ENCODE data around the gene C11orf21. TPM values are rescaled to one million over a fixed set of nuclear protein-coding genes. Genes with fewer than 3 reads are reported as not detected.

Gene C11orf21
- total RNA-seq, 1 donor from 2014 or later = 8.1 TPM

DNA sequence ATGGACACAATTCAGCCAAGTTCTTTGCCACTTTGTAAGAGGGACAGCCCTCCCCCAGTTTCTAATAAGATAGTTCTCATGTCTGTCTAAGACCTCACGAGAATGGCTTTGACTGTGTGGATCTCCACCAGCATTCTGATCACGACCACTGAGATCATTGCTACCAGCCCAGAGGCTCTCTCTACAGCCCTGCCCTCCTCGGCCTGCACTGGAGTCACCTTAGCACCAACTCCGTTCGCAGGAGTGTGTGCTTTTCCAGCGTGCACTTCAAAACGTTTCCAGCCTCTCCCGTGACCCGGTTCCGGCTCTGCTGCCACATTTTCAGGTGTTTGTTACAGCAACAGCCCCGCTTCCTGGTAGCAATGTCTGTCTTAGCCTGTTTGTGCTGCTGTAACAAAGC lies 26.3 kb upstream of the C11orf21 start:
- Histone ChIP-seq H3K27me3 (no peaks in the 10 kb centered on the region), H3K4me3 (no peak overlapping the region), H3K9me3 (no peaks in the 10 kb centered on the region), H3K27ac (no peak overlapping the region), H3K4me1 (peaks cover 9% of the 10 kb centered on the region), H3K36me3 (no peaks in the 10 kb centered on the region)
- no peak for DNase-seq (ENCODE audit: extremely low spot score in 2 of 2)
- TF ChIP-seq POLR2AphosphoS5 (IDR thresholded peaks at IDR 0.05; ENCODE audit: insufficient read depth in 1 of 2, low read depth in 1 of 2) = no peak
- no peak for TF ChIP-seq CTCF (IDR thresholded peaks at IDR 0.05)
- no peak for TF ChIP-seq POLR2A (IDR thresholded peaks at IDR 0.05)
- intact Hi-C loops (cut with DNase I) = no loop called here

DNA sequence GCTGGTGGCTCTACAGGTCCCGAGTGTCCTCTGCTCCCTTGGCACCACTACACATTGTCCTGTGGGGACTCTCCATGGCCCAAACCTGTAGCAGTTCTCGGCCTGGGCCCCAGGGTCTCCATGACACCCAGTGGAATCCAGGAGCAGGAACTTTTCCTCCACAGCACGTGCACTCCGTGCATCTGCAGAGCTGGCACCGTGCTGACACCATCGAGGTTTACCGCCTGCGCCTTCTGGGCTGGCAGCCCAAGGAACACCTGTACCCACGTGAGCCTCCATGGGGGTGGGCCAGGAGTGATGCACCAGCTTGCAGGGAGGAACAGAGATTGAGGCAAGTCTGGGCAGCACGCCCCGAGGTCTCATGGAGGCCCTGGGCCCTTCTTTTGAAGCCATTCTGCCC lies 25.3 kb upstream of the C11orf21 start:
- Histone ChIP-seq H3K27ac (no peak overlapping the region), H3K4me1 (peaks cover 9% of the 10 kb centered on the region), H3K36me3 (no peaks in the 10 kb centered on the region), H3K4me3 (no peak overlapping the region), H3K27me3 (no peaks in the 10 kb centered on the region), H3K9me3 (no peaks in the 10 kb centered on the region)
- DNase-seq (ENCODE audit: extremely low spot score in 2 of 2) = no peak
- TF ChIP-seq POLR2A (IDR thresholded peaks at IDR 0.05) = no peak
- TF ChIP-seq CTCF (IDR thresholded peaks at IDR 0.05) = no peak
- no peak for TF ChIP-seq POLR2AphosphoS5 (IDR thresholded peaks at IDR 0.05; ENCODE audit: insufficient read depth in 1 of 2, low read depth in 1 of 2)
- intact Hi-C loops (cut with DNase I) = no loop called here

GRCh38 chr11:2325719-2326118 lies 24.0 kb upstream of the C11orf21 start:
- H3K4me1 ChIP-seq = peaks cover 9% of the 10 kb centered on the region
- DNase-seq (ENCODE audit: extremely low spot score in 2 of 2) = no peak
- TF ChIP-seq CTCF (IDR thresholded peaks at IDR 0.05) (no peak), POLR2AphosphoS5 (IDR thresholded peaks at IDR 0.05; ENCODE audit: insufficient read depth in 1 of 2, low read depth in 1 of 2) (no peak)
- no peak overlapping the region for H3K4me3 ChIP-seq
- H3K9me3 ChIP-seq = no peaks in the 10 kb centered on the region
- intact Hi-C loops (cut with DNase I) = no loop called here
- H3K36me3 ChIP-seq = no peaks in the 10 kb centered on the region
- H3K27me3 ChIP-seq = no peaks in the 10 kb centered on the region
- no peak overlapping the region for H3K27ac ChIP-seq

DNA sequence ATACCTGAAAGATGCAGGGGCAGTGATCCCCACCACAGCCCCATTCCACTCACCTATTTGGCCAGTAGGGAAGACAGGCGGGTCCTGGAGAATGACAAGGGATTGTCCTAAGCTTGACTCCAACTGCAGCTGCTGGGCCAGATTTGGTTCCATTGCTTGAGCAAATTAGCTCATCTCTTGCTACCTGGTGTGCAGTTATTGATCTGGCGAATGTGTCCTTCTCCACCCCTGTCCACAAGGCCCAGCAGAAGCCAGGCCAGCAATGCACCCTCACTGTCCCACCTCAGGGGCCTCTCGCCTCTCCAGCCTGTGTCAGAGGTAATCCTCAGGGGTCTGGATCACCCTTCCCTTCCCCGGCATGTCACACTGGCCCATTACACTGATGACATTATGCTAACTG lies 23.4 kb upstream of the C11orf21 start:
- Histone ChIP-seq H3K27ac (no peak overlapping the region), H3K36me3 (no peaks in the 10 kb centered on the region), H3K4me1 (peaks cover 9% of the 10 kb centered on the region), H3K9me3 (no peaks in the 10 kb centered on the region), H3K27me3 (no peaks in the 10 kb centered on the region), H3K4me3 (no peak overlapping the region)
- DNase-seq (ENCODE audit: extremely low spot score in 2 of 2) = no peak
- intact Hi-C loops (cut with DNase I) = no loop called here
- TF ChIP-seq POLR2AphosphoS5 (IDR thresholded peaks at IDR 0.05; ENCODE audit: insufficient read depth in 1 of 2, low read depth in 1 of 2) = no peak
- TF ChIP-seq POLR2A (IDR thresholded peaks at IDR 0.05) = no peak
- TF ChIP-seq CTCF (IDR thresholded peaks at IDR 0.05) = no peak

GRCh38 chr11:2321311-2321683 lies 19.6 kb upstream of the C11orf21 start:
- intact Hi-C loops (cut with DNase I) = no loop called here
- H3K27ac ChIP-seq = no peak overlapping the region
- H3K27me3 ChIP-seq = no peaks in the 10 kb centered on the region
- TF ChIP-seq POLR2AphosphoS5 (IDR thresholded peaks at IDR 0.05; ENCODE audit: insufficient read depth in 1 of 2, low read depth in 1 of 2) (no peak), POLR2A (IDR thresholded peaks at IDR 0.05) (no peak), CTCF (IDR thresholded peaks at IDR 0.05) (no peak)
- no peak overlapping the region for H3K4me3 ChIP-seq
- H3K9me3 ChIP-seq = no peaks in the 10 kb centered on the region
- H3K4me1 ChIP-seq = no peaks in the 10 kb centered on the region
- H3K36me3 ChIP-seq = no peaks in the 10 kb centered on the region
- DNase-seq (ENCODE audit: extremely low spot score in 2 of 2) = no peak

Measured in vagina (tissue), 2 donors.